ENCODE data around the gene PCDHGB7. TPM values are rescaled to one million over a fixed set of nuclear protein-coding genes. Genes with fewer than 3 reads are reported as not detected.
"Not testable (repeated sequence)": the region's sequence is repeated elsewhere in the genome, so short reads cannot be mapped to it uniquely, and the experiment has no call there.

The PCDHGB7 gene
- total RNA-seq (under 1 TPM; 0.16 to 0.33 (median 0.22) TPM), total RNA-seq (0 to 0.64 (median 0.08) reads per million in 29 experiments)
- 0.17 TPM for total RNA-seq (2013)

GRCh38 chr5:141417494-141418172 lies at the start of gene PCDHGB7:
TSS of gene PCDHGB7 (plus strand) at chr5:141417677. CDS start at chr5:141417860, 183 bp downstream.
- peak in 3 of 4 experiments; percentile 50 to 56 (median 54) for ATAC-seq (replicated peaks in 1 of 4)
- WGBS (ENCODE audit: insufficient coverage) = 16% methylated on average over 37 of the region's 47 CpGs
- CTCF ChIA-PET = interaction anchor here in 1 of 2 donors (0.6 to 1.8 kb wide), 3 partner anchors 11 to 22 kb away, joined by 4 to 6 read pairs (median 6); no protein-coding TSS in a partner anchor

GRCh38 chr5:141369994-141370848 lies 47.3 kb upstream of the PCDHGB7 start, which contains the start of gene PCDHGB3:
TSS of gene PCDHGB3 (plus strand) at chr5:141370242. CDS start at chr5:141370395, 153 bp downstream.
- peaks cover 7 to 9% (median 8%) of the 10 kb centered on the region in 3 donors for H3K4me1 Mint-ChIP-seq
- peak within 1 kb of the TSS; percentile 12 to 58 for H3K4me3 ChIP-seq (ENCODE audit: control insufficient read depth in 1 of 2, extremely low read depth in 1 of 2, low read length in 1 of 2)
- H3K27me3 Mint-ChIP-seq = peaks cover 56 to 84% of the 10 kb centered on the region in 2 donors
- H3K4me1 ChIP-seq (ENCODE audit: control insufficient read depth in 1 of 2, extremely low read depth in 1 of 2, insufficient read depth in 2 of 2, low read length in 2 of 2) = peaks cover 0 to 7% of the 10 kb centered on the region in 2 experiments
- ATAC-seq (replicated peaks in 1 of 4) (peak in 3 of 4 experiments; percentile 52 to 85 (median 82)), DNase-seq (peak in 19 of 35 experiments; percentile 6 to 51 (median 25))
- WGBS (ENCODE audit: insufficient coverage) = 23% methylated on average over 27 of the region's 32 CpGs
- no peak within 1 kb of the TSS for H3K27ac ChIP-seq (ENCODE audit: low read length)
- H3K27ac Mint-ChIP-seq = no peak within 1 kb of the TSS
- peaks cover 32 to 61% of the 10 kb centered on the region in 2 experiments for H3K27me3 ChIP-seq (replicated peaks in 1 of 2; ENCODE audit: control insufficient read depth in 2 of 2, extremely low read depth in 1 of 2, insufficient read depth in 2 of 2, low read length in 1 of 2)
- ChIA-PET CTCF (interaction anchor here (0.7 to 2.5 kb wide), 16 partner anchors 11 to 1253 kb away, joined by 3 to 19 read pairs (median 4); partner anchors contain the start of genes PCDHGA1 (in 2 of the 2), PCDHGA10 (in 1 of the 2) and TAF7 (in 1 of the 2)), POLR2A (interaction anchor here in 1 of 2 donors (0.7 to 1.0 kb wide), 2 partner anchors 10 to 16 kb away, joined by 3 read pairs; partner anchors contain the start of gene PCDHGA4)
- peak within 1 kb of the TSS; percentile 66 to 80 (median 77) for H3K4me3 Mint-ChIP-seq
- peaks cover 8% of the 10 kb centered on the region for H3K36me3 Mint-ChIP-seq
- peaks cover 0 to 4% of the 10 kb centered on the region in 2 donors for H3K36me3 ChIP-seq (ENCODE audit: control insufficient read depth in 2 of 2, extremely low read depth in 1 of 2, insufficient read depth in 1 of 2, low read length in 1 of 2)
- H3K9me3 Mint-ChIP-seq = peaks cover 5 to 24% (median 22%) of the 10 kb centered on the region in 3 donors
- H3K9me3 ChIP-seq = peaks cover 11% of the 10 kb centered on the region

More at GRCh38 chr5:141417494-141418172, at the start of gene PCDHGB7:
- peaks cover 32 to 68% of the 10 kb centered on the region in 2 experiments for H3K27me3 ChIP-seq (replicated peaks in 1 of 2; ENCODE audit: control insufficient read depth in 2 of 2, extremely low read depth in 1 of 2, insufficient read depth in 2 of 2, low read length in 1 of 2)
- H3K9me3 Mint-ChIP-seq = peaks cover 11 to 32% (median 31%) of the 10 kb centered on the region in 3 donors
- peak within 1 kb of the TSS in 1 of 2 donors; percentile 76 for H3K27ac Mint-ChIP-seq
- H3K4me3 Mint-ChIP-seq = peak within 1 kb of the TSS in 2 of 3 donors; percentile 49 to 50
- not testable (repeated sequence) for H3K9me3 ChIP-seq; H3K36me3 ChIP-seq (ENCODE audit: control insufficient read depth in 2 of 2, extremely low read depth in 1 of 2, insufficient read depth in 1 of 2, low read length in 1 of 2); H3K27ac ChIP-seq (ENCODE audit: low read length)
- DNase-seq = peak in 17 of 35 experiments; percentile 14 to 54 (median 24)
- H3K36me3 Mint-ChIP-seq = peaks cover 24% of the 10 kb centered on the region
- H3K27me3 Mint-ChIP-seq = peaks cover 63 to 81% of the 10 kb centered on the region in 2 donors
- H3K4me1 Mint-ChIP-seq = peaks cover 23 to 40% (median 26%) of the 10 kb centered on the region in 3 donors
- H3K4me3 ChIP-seq (ENCODE audit: control insufficient read depth in 1 of 2, extremely low read depth in 1 of 2, low read length in 1 of 2) = peak within 1 kb of the TSS; percentile 4 to 40
- POLR2A ChIA-PET = interaction anchor here (0.6 kb wide), 2 partner anchors 116 to 186 kb away, joined by 3 to 7 read pairs; no protein-coding TSS in a partner anchor
- H3K4me1 ChIP-seq (ENCODE audit: control insufficient read depth in 1 of 2, extremely low read depth in 1 of 2, insufficient read depth in 2 of 2, low read length in 2 of 2) = peaks cover 0 to 26% of the 10 kb centered on the region in 2 experiments

- 49% methylated on average over 69 of the region's 69 CpGs for WGBS (ENCODE audit: insufficient coverage)
- POLR2A ChIA-PET = no interaction called here
- Histone ChIP-seq H3K4me3 (ENCODE audit: control insufficient read depth in 1 of 2, extremely low read depth in 1 of 2, low read length in 1 of 2) (peak overlapping the region in 1 of 2 donors; percentile 27), H3K27me3 (replicated peaks in 1 of 2; ENCODE audit: control insufficient read depth in 2 of 2, extremely low read depth in 1 of 2, insufficient read depth in 2 of 2, low read length in 1 of 2) (peaks cover 22 to 61% of the 10 kb centered on the region in 2 experiments), H3K9me3 (peaks cover 9% of the 10 kb centered on the region), H3K4me1 (ENCODE audit: control insufficient read depth in 1 of 2, extremely low read depth in 1 of 2, insufficient read depth in 2 of 2, low read length in 2 of 2) (peaks cover 0 to 7% of the 10 kb centered on the region in 2 experiments), H3K36me3 (ENCODE audit: control insufficient read depth in 2 of 2, extremely low read depth in 1 of 2, insufficient read depth in 1 of 2, low read length in 1 of 2) (peaks cover 0 to 4% of the 10 kb centered on the region in 2 donors), H3K27ac (ENCODE audit: low read length) (no peak overlapping the region)
- H3K36me3 Mint-ChIP-seq = peaks cover 6% of the 10 kb centered on the region
- no peak overlapping the region for H3K4me3 Mint-ChIP-seq
- H3K27ac Mint-ChIP-seq = no peak overlapping the region
- ATAC-seq (replicated peaks in 1 of 4) = no peak
- peaks cover 51 to 80% of the 10 kb centered on the region in 2 donors for H3K27me3 Mint-ChIP-seq
- CTCF ChIA-PET = interaction anchor here (2.1 to 2.5 kb wide), 4 partner anchors 152 to 196 kb away, joined by 7 to 19 read pairs (median 11); no protein-coding TSS in a partner anchor
- DNase-seq = no peak
- H3K9me3 Mint-ChIP-seq = peaks cover 5 to 25% (median 20%) of the 10 kb centered on the region in 3 donors
- peaks cover 7 to 9% (median 8%) of the 10 kb centered on the region in 3 donors for H3K4me1 Mint-ChIP-seq
Observed at GRCh38 chr5:141371572-141372475, 45.7 kb upstream of the PCDHGB7 start.

GRCh38 chr5:141373673-141374317 lies 43.7 kb upstream of the PCDHGB7 start, which contains the start of gene PCDHGA6:
TSS of gene PCDHGA6 (plus strand) at chr5:141373891. CDS start at chr5:141374084, 193 bp downstream.
- peaks cover 0 to 7% of the 10 kb centered on the region in 2 experiments for H3K4me1 ChIP-seq (ENCODE audit: control insufficient read depth in 1 of 2, extremely low read depth in 1 of 2, insufficient read depth in 2 of 2, low read length in 2 of 2)
- Mint-ChIP-seq H3K27me3 (peaks cover 47 to 67% of the 10 kb centered on the region in 2 donors), H3K36me3 (peaks cover 7% of the 10 kb centered on the region), H3K27ac (no peak within 1 kb of the TSS), H3K4me1 (peaks cover 7 to 9% (median 8%) of the 10 kb centered on the region in 3 donors), H3K4me3 (peak within 1 kb of the TSS; percentile 25 to 42 (median 32)), H3K9me3 (peaks cover 5 to 27% (median 23%) of the 10 kb centered on the region in 3 donors)
- ATAC-seq (replicated peaks in 1 of 4) (no peak), DNase-seq (peak in 1 of 35 experiments; percentile 20)
- peaks cover 19 to 65% of the 10 kb centered on the region in 2 experiments for H3K27me3 ChIP-seq (replicated peaks in 1 of 2; ENCODE audit: control insufficient read depth in 2 of 2, extremely low read depth in 1 of 2, insufficient read depth in 2 of 2, low read length in 1 of 2)
- peaks cover 11% of the 10 kb centered on the region for H3K9me3 ChIP-seq
- 50% methylated on average over 24 of the region's 27 CpGs for WGBS (ENCODE audit: insufficient coverage)
- CTCF ChIA-PET = interaction anchor here in 1 of 2 donors (0.8 kb wide), 1 partner anchor 56 kb away, joined by 3 read pairs; no protein-coding TSS in a partner anchor
- POLR2A ChIA-PET = no interaction called here
- no peak within 1 kb of the TSS for H3K27ac ChIP-seq (ENCODE audit: low read length)
- H3K36me3 ChIP-seq (ENCODE audit: control insufficient read depth in 2 of 2, extremely low read depth in 1 of 2, insufficient read depth in 1 of 2, low read length in 1 of 2) = peaks cover 0 to 4% of the 10 kb centered on the region in 2 donors
- peak within 1 kb of the TSS in 1 of 2 donors; percentile 55 for H3K4me3 ChIP-seq (ENCODE audit: control insufficient read depth in 1 of 2, extremely low read depth in 1 of 2, low read length in 1 of 2)

- Histone ChIP-seq H3K27me3 (replicated peaks in 1 of 2; ENCODE audit: control insufficient read depth in 2 of 2, extremely low read depth in 1 of 2, insufficient read depth in 2 of 2, low read length in 1 of 2) (peaks cover 16 to 62% of the 10 kb centered on the region in 2 experiments), H3K4me1 (ENCODE audit: control insufficient read depth in 1 of 2, extremely low read depth in 1 of 2, insufficient read depth in 2 of 2, low read length in 2 of 2) (peaks cover 0 to 7% of the 10 kb centered on the region in 2 experiments), H3K4me3 (ENCODE audit: control insufficient read depth in 1 of 2, extremely low read depth in 1 of 2, low read length in 1 of 2) (peak overlapping the region in 1 of 2 donors; percentile 55), H3K36me3 (ENCODE audit: control insufficient read depth in 2 of 2, extremely low read depth in 1 of 2, insufficient read depth in 1 of 2, low read length in 1 of 2) (peaks cover 0 to 4% of the 10 kb centered on the region in 2 donors), H3K9me3 (peaks cover 11% of the 10 kb centered on the region), H3K27ac (ENCODE audit: low read length) (no peak overlapping the region)
- Mint-ChIP-seq H3K4me3 (no peak overlapping the region), H3K36me3 (peaks cover 9% of the 10 kb centered on the region), H3K9me3 (peaks cover 5 to 29% (median 29%) of the 10 kb centered on the region in 3 donors), H3K27ac (no peak overlapping the region), H3K4me1 (peaks cover 7 to 8% (median 8%) of the 10 kb centered on the region in 3 donors), H3K27me3 (peaks cover 50 to 67% of the 10 kb centered on the region in 2 donors)
- DNase-seq (no peak), ATAC-seq (replicated peaks in 1 of 4) (no peak)
- 61% methylated on average over 14 of the region's 14 CpGs for WGBS (ENCODE audit: insufficient coverage)
- ChIA-PET CTCF (interaction anchor here in 1 of 2 donors (0.8 to 1.0 kb wide), 2 partner anchors 46 to 57 kb away, joined by 3 read pairs; no protein-coding TSS in a partner anchor), POLR2A (no interaction called here)
Observed at GRCh38 chr5:141374627-141375026, 42.9 kb upstream of the PCDHGB7 start.

Data from T-cell (primary cell).